ENCODE results near the gene CEACAM19. TPM values are rescaled to one million over a fixed set of nuclear protein-coding genes. Genes with fewer than 3 reads are reported as not detected.

Gene CEACAM19
- total RNA-seq, 1 experiment from 2014 or later, result 1.2 TPM

GRCh38 chr19:44673510-44673909 lies 2.2 kb downstream of the CEACAM19 start:
- BruUV-seq (replicated peaks), result no TSS peak
- DNase-seq (ENCODE audit: low read depth, low spot score) (no peak), ATAC-seq (no peak)
- Histone ChIP-seq H3K27ac (ENCODE audit: low read length) (no peak overlapping the region), H3K36me3 (ENCODE audit: control insufficient read depth, insufficient read depth, low read length) (no peaks in the 10 kb centered on the region), H3K27me3 (ENCODE audit: control insufficient read depth, insufficient read depth, low read length) (no peaks in the 10 kb centered on the region), H3K4me3 (ENCODE audit: low read depth in 2 of 2, low read length in 2 of 2) (no peak overlapping the region), H3K9me3 (ENCODE audit: control insufficient read depth, insufficient read depth, low read depth, low read length) (no peaks in the 10 kb centered on the region), H3K4me1 (ENCODE audit: control insufficient read depth, insufficient read depth, low read length) (no peaks in the 10 kb centered on the region; the same call in 1 of the 2 replicates)
- intact Hi-C loops (cut with micrococcal nuclease; ENCODE audit: unreplicated experiment), result no loop called here
- CTCF ChIA-PET, result no interaction called here
- in situ Hi-C loops (cut with HindIII; ENCODE audit: low pct_unique_long_range_greater_than_20kb, low sequenced_read_pairs), result no loop called here
- POLR2A ChIA-PET, result no interaction called here
- TF ChIP-seq TCF7L2 (IDR thresholded peaks at IDR 0.05; ENCODE audit: low read depth, low read length), result no peak
- TF ChIP-seq, protein P1, sequence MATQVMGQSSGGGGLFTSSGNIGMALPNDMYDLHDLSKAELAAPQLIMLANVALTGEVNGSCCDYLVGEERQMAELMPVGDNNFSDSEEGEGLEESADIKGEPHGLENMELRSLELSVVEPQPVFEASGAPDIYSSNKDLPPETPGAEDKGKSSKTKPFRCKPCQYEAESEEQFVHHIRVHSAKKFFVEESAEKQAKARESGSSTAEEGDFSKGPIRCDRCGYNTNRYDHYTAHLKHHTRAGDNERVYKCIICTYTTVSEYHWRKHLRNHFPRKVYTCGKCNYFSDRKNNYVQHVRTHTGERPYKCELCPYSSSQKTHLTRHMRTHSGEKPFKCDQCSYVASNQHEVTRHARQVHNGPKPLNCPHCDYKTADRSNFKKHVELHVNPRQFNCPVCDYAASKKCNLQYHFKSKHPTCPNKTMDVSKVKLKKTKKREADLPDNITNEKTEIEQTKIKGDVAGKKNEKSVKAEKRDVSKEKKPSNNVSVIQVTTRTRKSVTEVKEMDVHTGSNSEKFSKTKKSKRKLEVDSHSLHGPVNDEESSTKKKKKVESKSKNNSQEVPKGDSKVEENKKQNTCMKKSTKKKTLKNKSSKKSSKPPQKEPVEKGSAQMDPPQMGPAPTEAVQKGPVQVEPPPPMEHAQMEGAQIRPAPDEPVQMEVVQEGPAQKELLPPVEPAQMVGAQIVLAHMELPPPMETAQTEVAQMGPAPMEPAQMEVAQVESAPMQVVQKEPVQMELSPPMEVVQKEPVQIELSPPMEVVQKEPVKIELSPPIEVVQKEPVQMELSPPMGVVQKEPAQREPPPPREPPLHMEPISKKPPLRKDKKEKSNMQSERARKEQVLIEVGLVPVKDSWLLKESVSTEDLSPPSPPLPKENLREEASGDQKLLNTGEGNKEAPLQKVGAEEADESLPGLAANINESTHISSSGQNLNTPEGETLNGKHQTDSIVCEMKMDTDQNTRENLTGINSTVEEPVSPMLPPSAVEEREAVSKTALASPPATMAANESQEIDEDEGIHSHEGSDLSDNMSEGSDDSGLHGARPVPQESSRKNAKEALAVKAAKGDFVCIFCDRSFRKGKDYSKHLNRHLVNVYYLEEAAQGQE (IDR thresholded peaks at IDR 0.05; ENCODE audit: insufficient read depth in 1 of 2, low read depth in 2 of 2, low read length in 1 of 2), result no peak
- no peak for TF ChIP-seq CTCF (IDR thresholded peaks at IDR 0.05)
- TF ChIP-seq SIN3A (IDR thresholded peaks at IDR 0.05; ENCODE audit: borderline replicate concordance, insufficient read depth, low read depth, low read length), result no peak
- no peak for TF ChIP-seq POLR2AphosphoS5 (IDR thresholded peaks at IDR 0.05; ENCODE audit: low read depth, low read length)

DNA sequence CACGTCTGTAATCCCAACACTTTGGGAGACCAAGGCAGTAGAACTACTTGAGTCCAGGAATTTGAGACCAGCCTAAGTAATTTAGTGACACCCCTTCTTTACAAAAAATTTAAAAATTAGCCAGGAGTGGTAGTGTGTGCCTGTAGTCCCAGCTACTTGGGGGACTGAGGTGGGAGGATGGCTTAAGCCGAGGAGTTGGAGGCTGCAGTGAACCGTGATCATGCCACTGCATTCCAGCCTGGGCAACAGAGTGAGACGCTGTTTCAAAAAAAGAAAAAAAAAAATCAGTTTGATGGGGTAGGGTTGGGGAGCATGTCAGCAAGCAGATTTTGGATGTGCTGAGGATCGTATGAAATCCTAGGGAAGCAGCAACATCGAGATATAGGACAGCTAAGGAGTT lies 4.2 kb downstream of the CEACAM19 start:
- Histone ChIP-seq H3K4me1 (ENCODE audit: control insufficient read depth, insufficient read depth, low read length) (no peaks in the 10 kb centered on the region; the same call in 1 of the 2 replicates), H3K36me3 (ENCODE audit: control insufficient read depth, insufficient read depth, low read length) (no peaks in the 10 kb centered on the region), H3K27me3 (ENCODE audit: control insufficient read depth, insufficient read depth, low read length) (no peaks in the 10 kb centered on the region), H3K27ac (ENCODE audit: low read length) (no peak overlapping the region), H3K9me3 (ENCODE audit: control insufficient read depth, insufficient read depth, low read depth, low read length) (no peaks in the 10 kb centered on the region), H3K4me3 (ENCODE audit: low read depth in 2 of 2, low read length in 2 of 2) (no peak overlapping the region)
- DNase-seq (ENCODE audit: low read depth, low spot score), result no peak
- TF ChIP-seq SIN3A (IDR thresholded peaks at IDR 0.05; ENCODE audit: borderline replicate concordance, insufficient read depth, low read depth, low read length), result no peak
- TF ChIP-seq CTCF (IDR thresholded peaks at IDR 0.05), result no peak
- TF ChIP-seq POLR2AphosphoS5 (IDR thresholded peaks at IDR 0.05; ENCODE audit: low read depth, low read length), result no peak
- TF ChIP-seq, protein P1 (IDR thresholded peaks at IDR 0.05; ENCODE audit: insufficient read depth in 1 of 2, low read depth in 2 of 2, low read length in 1 of 2), result no peak
- no peak for TF ChIP-seq TCF7L2 (IDR thresholded peaks at IDR 0.05; ENCODE audit: low read depth, low read length)
- in situ Hi-C loops (cut with HindIII; ENCODE audit: low pct_unique_long_range_greater_than_20kb, low sequenced_read_pairs), result no loop called here
- BruUV-seq (replicated peaks), result no TSS peak
- ATAC-seq, result no peak
- intact Hi-C loops (cut with micrococcal nuclease; ENCODE audit: unreplicated experiment), result no loop called here
- ChIA-PET CTCF (no interaction called here), POLR2A (no interaction called here)
